MCF 10A (cell line): ENCODE data around the gene TM4SF20. TPM values are rescaled to one million over a fixed set of nuclear protein-coding genes. Genes with fewer than 3 reads are reported as not detected.

Experiments used
- BruUV-seq: library from RNA; stranded (reverse); fragments of 400-500 nt; replicated peaks from 2 replicates; lab custom pipeline; 2021; lab: Mats Ljungman, UMichigan
- CTCF ChIA-PET: fragments of 300-600 bp; sonication (Branson Sonifier 250); formaldehyde crosslinking; extraction: SDS; loops from one replicate; lab custom pipeline; 2021; ENCODE audit warnings: antibody characterized with exemption, inconsistent platforms; lab: Yijun Ruan, JAX
- POLR2A ChIA-PET: fragments of 300-600, 350-650 bp; sonication (Branson Sonifier 250); formaldehyde crosslinking; extraction: SDS; loops from one replicate; lab custom pipeline; 2020; ENCODE audit warnings: antibody characterized with exemption, inconsistent platforms; lab: Yijun Ruan, JAX
- DNase-seq: peaks from one replicate; pipeline ENCODE4 v3.0.0-alpha.2; 2018; ENCODE audit not compliant: unreplicated experiment
- H3K27ac Mint-ChIP-seq: one replicate; pipeline ENCODE4 v1.8.0; 2022; ENCODE audit warnings: mild to moderate bottlenecking, low read depth, mixed read lengths; ENCODE audit not compliant: unreplicated experiment
- H3K27me3 Mint-ChIP-seq: one replicate; pipeline ENCODE4 v1.8.0; 2022; ENCODE audit warnings: mixed read lengths; ENCODE audit not compliant: insufficient read depth, unreplicated experiment
- H3K36me3 Mint-ChIP-seq: one replicate; pipeline ENCODE4 v1.8.0; 2022; ENCODE audit warnings: mild to moderate bottlenecking, moderate library complexity, mixed read lengths; ENCODE audit not compliant: insufficient read depth, unreplicated experiment
- H3K4me1 Mint-ChIP-seq: one replicate; pipeline ENCODE4 v1.8.0; 2022; ENCODE audit warnings: mixed read lengths; ENCODE audit not compliant: insufficient read depth, unreplicated experiment
- H3K4me3 Mint-ChIP-seq: one replicate; pipeline ENCODE4 v1.8.0; 2022; ENCODE audit warnings: mild to moderate bottlenecking, moderate library complexity, mixed read lengths; ENCODE audit not compliant: unreplicated experiment
- H3K9me3 Mint-ChIP-seq: one replicate; pipeline ENCODE4 v1.8.0; 2022; ENCODE audit warnings: mixed read lengths; ENCODE audit not compliant: unreplicated experiment
- CTCF ChIP-seq: fragments of 200-600 bp; IDR thresholded peaks from one replicate; pipeline ENCODE4 v1.8.0; 2022; ENCODE audit warnings: antibody characterized with exemption, mild to moderate bottlenecking; ENCODE audit not compliant: unreplicated experiment
- intact Hi-C: fragments of 100-400 bp; cut with micrococcal nuclease; formaldehyde crosslinking; loops from 2 replicates; pipeline ENCODE4 v1.14.1; 2022
- total RNA-seq: library from RNA; stranded (reverse); gene quantifications from 2 replicates; pipeline ENCODE4 v1.2.3, GENCODE V29; 2022

Gene TM4SF20
- total RNA-seq, 1 experiment from 2014 or later: not detected

GRCh38 chr2:227406177-227407031, 27.3 kb upstream of the TM4SF20 start:
- Mint-ChIP-seq H3K27ac (peak overlapping the region; percentile 38), H3K27me3 (no peaks in the 10 kb centered on the region), H3K4me1 (peaks cover 41% of the 10 kb centered on the region), H3K36me3 (no peaks in the 10 kb centered on the region), H3K9me3 (no peaks in the 10 kb centered on the region), H3K4me3 (peak overlapping the region; percentile 21)
- POLR2A ChIA-PET: interaction anchor here (0.7 to 4.5 kb wide), 11 partner anchors 9 to 524 kb away, joined by 3 to 42 read pairs (median 4); partner anchors contain the start of gene TM4SF20
- intact Hi-C loops: loop anchor here (1.0 to 10.0 kb wide), 9 partner anchors 40 to 1251 kb away; partner anchors contain the start of gene AGFG1
- CTCF ChIA-PET: interaction anchor here (0.6 to 4.7 kb wide), 28 partner anchors 9 to 1857 kb away, joined by 3 to 49 read pairs (median 4); partner anchors contain the start of gene AGFG1
- peak; percentile 67 for TF ChIP-seq CTCF
- TSS peak; percentile 92 for BruUV-seq
- DNase-seq: peak; percentile 98

- BruUV-seq: no TSS peak
- H3K27ac Mint-ChIP-seq: no peak overlapping the region
- no peaks in the 10 kb centered on the region for H3K9me3 Mint-ChIP-seq
- H3K4me3 Mint-ChIP-seq: no peak overlapping the region
- H3K4me1 Mint-ChIP-seq: peaks cover 35% of the 10 kb centered on the region
- no peaks in the 10 kb centered on the region for H3K27me3 Mint-ChIP-seq
- DNase-seq: no peak
- no peaks in the 10 kb centered on the region for H3K36me3 Mint-ChIP-seq
- TF ChIP-seq CTCF: no peak
- CTCF ChIA-PET: interaction anchor here (0.6 to 4.7 kb wide), 13 partner anchors 9 to 1747 kb away, joined by 3 to 49 read pairs (median 4); partner anchors contain the start of genes AGFG1 and SCYGR2
- POLR2A ChIA-PET: interaction anchor here (1.7 to 4.5 kb wide), 2 partner anchors 70 to 361 kb away, joined by 5 to 42 read pairs; no protein-coding TSS in a partner anchor
- intact Hi-C loops: loop anchor here (5.0 to 10.0 kb wide), 3 partner anchors 160 to 1253 kb away; no protein-coding TSS in a partner anchor
Observed at GRCh38 chr2:227404585-227405271, 25.6 kb upstream of the TM4SF20 start.

GRCh38 chr2:227402959-227403358, 23.9 kb upstream of the TM4SF20 start:
- peak; percentile 91 for DNase-seq
- Mint-ChIP-seq H3K36me3 (no peaks in the 10 kb centered on the region), H3K27ac (peak overlapping the region; percentile 3), H3K4me3 (no peak overlapping the region), H3K27me3 (no peaks in the 10 kb centered on the region), H3K9me3 (no peaks in the 10 kb centered on the region), H3K4me1 (peaks cover 34% of the 10 kb centered on the region)
- BruUV-seq: no TSS peak
- CTCF ChIA-PET: interaction anchor here (1.3 to 2.9 kb wide), 2 partner anchors 256 to 363 kb away, joined by 5 to 20 read pairs; no protein-coding TSS in a partner anchor
- TF ChIP-seq CTCF: no peak
- intact Hi-C loops: loop anchor here (10.0 kb wide), 2 partner anchors 162 to 278 kb away; no protein-coding TSS in a partner anchor
- POLR2A ChIA-PET: no interaction called here
